HEK293 (cell line): ENCODE data around the gene MOB1B.

Experiments
- ATF2 ChIP-seq: fragments of 450-650 bp; formaldehyde crosslinking; IDR thresholded peaks from 2 replicates; pipeline ENCODE4 v1.5.1; 2016; ENCODE audit warnings: missing biosample characterization, missing genetic modification characterization, low read depth
- CTCF ChIP-seq: fragments of 450-650 bp; formaldehyde crosslinking; IDR thresholded peaks from 2 replicates; pipeline ENCODE4 v1.5.1; 2016; ENCODE audit warnings: missing biosample characterization, missing genetic modification characterization
- KLF10 ChIP-seq: fragments of 450-650 bp; IDR thresholded peaks from 2 replicates; pipeline ENCODE4 v1.5.1; 2018; ENCODE audit warnings: missing biosample characterization, mild to moderate bottlenecking, missing genetic modification characterization
- PRDM4 ChIP-seq: fragments of 450-650 bp; formaldehyde crosslinking; IDR thresholded peaks from 2 replicates; pipeline ENCODE4 v1.5.1; 2017; ENCODE audit warnings: missing biosample characterization, missing genetic modification characterization
- SP2 ChIP-seq: fragments of 450-650 bp; formaldehyde crosslinking; IDR thresholded peaks from 2 replicates; pipeline ENCODE4 v1.5.1; 2016; ENCODE audit warnings: missing biosample characterization, missing genetic modification characterization
- ZBTB1 ChIP-seq: fragments of 450-650 bp; formaldehyde crosslinking; IDR thresholded peaks from 2 replicates; pipeline ENCODE4 v1.5.1; 2016; ENCODE audit warnings: missing biosample characterization, missing genetic modification characterization
- ZBTB26 ChIP-seq: fragments of 450-650 bp; formaldehyde crosslinking; optimal IDR thresholded peaks from 2 replicates; pipeline ENCODE3; 2016; ENCODE audit warnings: missing biosample characterization, mild to moderate bottlenecking, missing genetic modification characterization
- ZBTB49 ChIP-seq: fragments of 450-650 bp; formaldehyde crosslinking; IDR thresholded peaks from 2 replicates; pipeline ENCODE4 v1.5.1; 2016; ENCODE audit warnings: missing biosample characterization, missing genetic modification characterization, low read depth
- ZNF140 ChIP-seq: fragments of 450-650 bp; formaldehyde crosslinking; IDR thresholded peaks from 2 replicates; pipeline ENCODE4 v1.5.1; 2016; ENCODE audit warnings: missing biosample characterization, missing genetic modification characterization
- ZNF148 ChIP-seq: fragments of 450-650 bp; formaldehyde crosslinking; IDR thresholded peaks from 2 replicates; pipeline ENCODE4 v1.5.0; 2017; ENCODE audit warnings: missing biosample characterization, missing genetic modification characterization, borderline replicate concordance
- ZNF169 ChIP-seq: fragments of 450-650 bp; formaldehyde crosslinking; IDR thresholded peaks from 2 replicates; pipeline ENCODE4 v1.5.1; 2016; ENCODE audit warnings: missing biosample characterization, missing genetic modification characterization
- ZNF423 ChIP-seq: fragments of 450-650 bp; formaldehyde crosslinking; IDR thresholded peaks from 2 replicates; pipeline ENCODE4 v1.5.1; 2016; ENCODE audit warnings: missing biosample characterization, missing genetic modification characterization
- ZNF624 ChIP-seq: fragments of 450-650 bp; formaldehyde crosslinking; IDR thresholded peaks from 2 replicates; pipeline ENCODE4 v1.5.1; 2017; ENCODE audit warnings: missing biosample characterization, missing genetic modification characterization
- ZNF629 ChIP-seq: fragments of 450-650 bp; formaldehyde crosslinking; IDR thresholded peaks from 2 replicates; pipeline ENCODE4 v1.5.1; 2017; ENCODE audit warnings: missing biosample characterization, missing genetic modification characterization

- no peak for TF ChIP-seq CTCF (tag by site-specific recombination)
- no peak for TF ChIP-seq SP2
- TF ChIP-seq ZBTB1 (tag by site-specific recombination), result no peak
- TF ChIP-seq KLF10 (tag by site-specific recombination), result no peak
- no peak for TF ChIP-seq PRDM4 (tag by site-specific recombination)
- TF ChIP-seq ATF2 (tag by site-specific recombination), result no peak
- no peak for TF ChIP-seq ZNF140
- TF ChIP-seq ZBTB49, result no peak
- TF ChIP-seq ZNF148 (tag by site-specific recombination), result no peak
- no peak for TF ChIP-seq ZBTB26 (tag by site-specific recombination)
- no peak for TF ChIP-seq ZNF169 (tag by site-specific recombination)
- TF ChIP-seq ZNF423 (tag by site-specific recombination), result no peak
- no peak for TF ChIP-seq ZNF624
- TF ChIP-seq ZNF629 (tag by site-specific recombination), result no peak
These were observed 21.4 kb upstream of the MOB1B start for GRCh38 chr4:70880739-70881138.
